Raji (cell line): ENCODE results near the gene MARCHF10.

Experiments used
- POLR2A ChIP-seq: IDR thresholded peaks from 2 replicates; pipeline ENCODE4 v1.6.1; 2011; ENCODE audit warnings: low read depth, low read length, control low read depth; ENCODE audit not compliant: insufficient read depth

MARCHF10 gene

DNA sequence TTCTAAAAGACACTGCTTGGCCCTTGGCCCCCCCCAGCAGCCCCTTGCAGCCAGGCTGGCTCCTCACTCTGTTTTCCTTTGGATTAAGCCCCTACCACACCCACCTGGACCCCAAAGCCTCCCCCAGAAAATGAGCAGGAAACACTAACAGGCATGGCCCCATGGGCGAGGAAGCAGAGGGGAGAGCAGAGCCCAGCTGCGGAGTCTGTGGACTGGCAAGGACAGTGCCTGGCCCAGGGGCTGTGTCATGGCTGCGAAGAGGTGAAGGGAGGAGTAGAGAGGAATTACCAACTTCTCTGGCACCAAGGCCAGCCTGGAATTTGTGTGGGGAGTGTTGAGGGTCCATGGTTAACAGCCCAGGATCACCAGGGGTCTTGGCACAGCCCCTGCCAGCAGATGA, 133.3 kb downstream of the MARCHF10 start:
- TF ChIP-seq POLR2A = no peak

DNA sequence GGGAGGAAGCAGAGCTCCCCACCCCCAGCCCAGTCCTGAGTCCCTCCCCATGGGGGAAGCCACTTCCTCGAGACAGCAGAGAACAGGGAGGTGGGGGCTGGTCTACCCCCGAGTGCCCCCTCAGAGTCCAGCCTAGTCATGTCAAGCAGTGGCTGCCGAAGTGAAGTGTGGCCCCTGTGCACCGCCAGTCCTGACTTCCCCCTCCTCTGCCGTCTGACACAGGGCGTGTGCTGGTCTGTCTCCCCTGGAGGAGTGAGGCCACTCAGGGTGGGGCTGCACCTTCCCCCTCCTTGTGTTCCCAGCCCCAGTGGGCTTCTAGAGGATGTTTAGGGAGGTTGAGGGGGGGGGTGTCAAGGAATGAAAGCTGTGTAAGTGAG, 133.8 kb downstream of the MARCHF10 start:
- no peak for TF ChIP-seq POLR2A

DNA sequence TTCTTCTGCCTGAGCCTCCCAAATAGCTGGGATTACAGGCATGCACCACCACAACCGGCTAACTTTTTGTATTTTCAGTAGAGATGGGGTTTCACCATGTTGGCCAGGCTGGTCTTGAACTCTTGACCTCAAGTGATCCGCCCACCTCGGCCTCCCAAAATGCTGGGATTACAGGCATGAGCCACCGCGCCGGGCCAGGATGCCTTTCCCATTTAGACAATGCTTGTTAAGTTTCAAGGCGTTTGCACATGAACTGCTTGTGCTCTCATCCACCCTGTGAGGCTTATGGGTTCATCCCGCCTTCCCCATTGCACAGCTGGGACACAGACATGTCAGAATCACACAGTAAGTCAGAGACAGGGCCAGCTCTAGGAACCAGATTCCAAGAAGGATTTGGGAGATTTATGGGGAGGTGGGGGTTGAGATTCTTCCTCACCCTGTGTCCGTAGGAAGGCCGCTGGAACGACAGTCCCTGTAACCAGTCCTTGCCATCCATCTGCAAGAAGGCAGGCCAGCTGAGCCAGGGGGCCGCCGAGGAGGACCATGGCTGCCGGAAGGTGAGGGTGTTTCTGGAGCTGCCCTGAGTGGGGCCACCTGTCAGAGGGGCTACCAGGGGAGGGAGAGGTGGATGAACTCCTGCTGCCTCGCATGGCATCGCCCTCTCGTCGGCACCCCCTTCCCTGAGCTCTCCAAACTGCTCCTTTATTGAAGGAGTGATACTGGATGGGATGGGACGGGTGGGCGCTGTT, 134.3 kb downstream of the MARCHF10 start:
- no peak for TF ChIP-seq POLR2A

DNA sequence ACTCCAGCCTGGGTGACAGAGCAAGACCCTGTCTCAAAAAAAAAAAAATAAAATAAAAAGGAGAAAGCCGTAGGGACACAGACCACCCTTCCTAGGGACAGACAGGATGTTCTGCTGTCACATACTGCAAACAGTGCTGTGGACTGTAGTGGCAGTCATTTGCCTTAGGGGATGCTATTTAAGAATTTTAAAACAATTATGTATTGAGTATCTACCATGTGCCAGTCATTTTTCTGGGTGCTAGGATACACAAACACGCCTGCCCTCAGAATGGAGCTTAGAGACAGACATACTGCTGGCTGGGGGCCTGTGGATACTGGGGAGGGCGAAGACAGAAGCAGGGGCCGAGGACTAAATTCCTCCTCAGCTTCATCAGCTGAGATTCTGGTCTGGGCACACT, 135.2 kb downstream of the MARCHF10 start:
- no peak for TF ChIP-seq POLR2A

DNA sequence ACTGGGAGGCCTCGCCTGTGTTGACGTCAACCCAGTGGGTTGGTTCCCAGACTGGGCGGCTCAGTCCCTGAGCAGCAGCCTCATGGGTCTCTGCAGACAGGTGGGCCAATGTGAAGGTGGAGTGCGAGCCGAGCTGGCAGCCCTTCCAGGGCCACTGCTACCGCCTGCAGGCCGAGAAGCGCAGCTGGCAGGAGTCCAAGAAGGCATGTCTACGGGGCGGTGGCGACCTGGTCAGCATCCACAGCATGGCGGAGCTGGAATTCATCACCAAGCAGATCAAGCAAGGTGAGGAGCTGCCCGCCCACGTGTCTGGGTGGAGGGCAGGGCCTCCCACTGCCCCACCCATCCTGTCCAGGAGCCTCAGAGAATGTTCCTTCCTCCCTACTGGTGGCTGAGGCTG, 136.6 kb downstream of the MARCHF10 start:
- TF ChIP-seq POLR2A = no peak

DNA sequence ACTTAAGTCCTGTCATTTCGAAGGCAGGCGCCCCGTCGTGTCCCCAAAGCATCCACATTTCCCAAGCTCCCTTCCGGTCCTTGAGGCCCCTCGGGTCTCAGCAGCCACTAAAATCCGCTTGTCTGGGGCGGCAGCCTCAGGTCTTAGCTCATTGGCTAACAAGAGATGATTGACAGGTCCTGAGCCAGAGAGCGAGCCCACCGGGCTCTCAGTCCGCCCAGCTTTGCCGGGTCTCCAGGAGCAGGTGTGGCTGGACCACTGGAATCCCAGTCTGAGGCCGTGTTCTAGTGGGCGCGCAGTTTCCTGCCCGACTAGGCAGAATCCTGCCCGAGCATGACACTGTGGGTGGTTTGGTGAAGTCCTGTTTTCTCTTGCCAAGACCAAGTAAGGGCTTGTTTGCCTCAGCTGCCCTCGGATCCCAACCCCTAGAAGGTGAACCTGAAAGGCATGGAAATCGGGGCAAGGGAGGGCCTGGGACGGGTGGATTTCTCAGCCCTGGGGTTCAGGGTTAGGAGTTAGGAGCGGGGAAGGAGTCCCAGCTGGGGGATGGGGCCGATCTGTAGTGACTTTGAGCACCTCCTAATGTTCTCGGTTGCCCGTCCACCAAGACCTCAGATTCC, 137.8 kb downstream of the MARCHF10 start:
- TF ChIP-seq POLR2A = no peak

DNA sequence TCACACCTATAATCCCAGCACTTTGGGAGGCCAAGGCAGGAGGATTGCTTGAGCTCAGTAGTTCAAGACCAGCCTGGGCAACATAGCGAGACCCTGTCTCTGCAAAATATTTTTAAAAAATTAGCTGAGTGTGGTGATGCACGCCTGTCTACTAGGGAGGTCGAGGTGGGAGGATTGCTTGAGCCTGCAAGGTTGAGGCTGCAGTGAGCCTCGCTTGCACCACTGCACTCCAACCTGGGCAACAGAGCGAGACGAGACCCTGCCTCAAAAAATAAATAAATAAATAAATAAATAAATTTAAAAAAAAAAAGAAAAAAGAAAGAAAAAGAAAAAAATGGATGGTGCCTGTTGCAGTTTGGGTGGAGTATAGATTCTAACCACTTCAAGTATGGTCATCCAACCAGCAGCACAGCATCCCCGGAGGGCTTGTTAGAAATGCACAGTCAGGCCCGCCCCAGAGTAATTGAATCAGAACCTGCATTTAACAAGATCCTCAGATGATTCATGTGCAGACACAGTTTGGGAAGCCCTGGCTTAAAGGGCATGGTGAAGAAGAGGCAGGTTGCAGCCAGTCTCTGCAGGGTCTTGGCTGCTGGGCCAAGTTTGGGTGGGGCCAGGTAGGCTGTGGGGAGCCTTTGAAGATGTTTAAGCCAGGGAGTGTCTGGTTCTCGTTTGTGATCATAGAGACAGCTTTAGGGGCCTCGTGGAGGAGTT, 139.9 kb downstream of the MARCHF10 start:
- no peak for TF ChIP-seq POLR2A

DNA sequence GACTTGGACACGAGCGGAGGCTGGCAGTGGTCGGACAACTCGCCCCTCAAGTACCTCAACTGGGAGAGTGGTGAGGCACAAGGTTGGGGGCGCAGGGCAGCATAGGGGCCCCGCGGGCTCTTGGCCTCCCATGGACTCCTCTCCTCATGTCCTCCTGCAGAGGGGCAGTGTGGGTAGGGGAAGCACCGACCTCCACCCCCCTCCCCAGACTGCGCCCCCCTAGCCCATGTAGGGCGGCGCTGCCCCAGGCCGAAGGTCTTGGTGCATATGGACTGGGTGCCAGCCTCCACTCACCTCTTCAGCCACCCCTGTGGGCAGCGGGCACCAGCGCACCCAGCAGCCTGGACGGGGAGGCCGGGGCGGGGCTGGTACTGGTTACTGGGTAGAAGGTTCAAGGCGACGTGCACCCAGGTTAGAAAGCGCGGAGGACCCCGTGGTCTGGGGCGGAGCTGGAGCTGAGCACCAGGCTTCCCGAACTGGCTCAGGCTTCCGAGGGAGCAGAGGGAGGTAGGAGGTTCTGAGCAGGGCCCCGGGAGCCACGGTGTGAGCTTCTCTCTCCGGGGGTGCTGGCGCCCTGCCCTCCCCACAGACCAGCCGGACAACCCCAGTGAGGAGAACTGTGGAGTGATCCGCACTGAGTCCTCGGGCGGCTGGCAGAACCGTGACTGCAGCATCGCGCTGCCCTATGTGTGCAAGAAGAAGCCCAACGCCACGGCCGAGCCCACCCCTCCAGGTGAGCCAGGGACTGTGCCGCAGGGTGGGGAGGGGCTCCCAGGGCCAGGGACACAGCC, 141.1 kb downstream of the MARCHF10 start:
- TF ChIP-seq POLR2A = no peak

DNA sequence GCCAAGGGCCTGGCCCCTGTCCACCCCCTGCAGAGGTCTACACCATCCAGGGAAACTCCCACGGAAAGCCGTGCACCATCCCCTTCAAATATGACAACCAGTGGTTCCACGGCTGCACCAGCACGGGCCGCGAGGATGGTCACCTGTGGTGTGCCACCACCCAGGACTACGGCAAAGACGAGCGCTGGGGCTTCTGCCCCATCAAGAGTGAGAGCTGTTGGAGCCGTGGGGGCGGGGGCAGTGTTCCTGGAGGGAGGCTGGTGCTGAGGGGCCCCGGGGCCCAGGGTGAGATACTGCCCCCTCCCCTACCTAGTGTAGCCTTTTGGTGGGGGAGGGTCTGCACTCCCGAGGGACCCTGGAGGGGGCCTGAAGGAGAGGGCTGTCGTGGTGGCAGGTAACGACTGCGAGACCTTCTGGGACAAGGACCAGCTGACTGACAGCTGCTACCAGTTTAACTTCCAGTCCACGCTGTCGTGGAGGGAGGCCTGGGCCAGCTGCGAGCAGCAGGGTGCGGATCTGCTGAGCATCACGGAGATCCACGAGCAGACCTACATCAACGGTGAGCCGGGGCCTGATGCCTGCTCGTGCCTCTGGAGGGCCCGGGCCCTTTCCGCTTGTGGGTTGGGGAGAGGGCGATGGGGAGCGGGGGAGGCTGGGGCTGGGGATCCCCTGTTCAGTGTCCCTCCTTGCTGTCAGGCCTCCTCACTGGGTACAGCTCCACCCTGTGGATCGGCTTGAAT, 141.9 kb downstream of the MARCHF10 start:
- no peak for TF ChIP-seq POLR2A

DNA sequence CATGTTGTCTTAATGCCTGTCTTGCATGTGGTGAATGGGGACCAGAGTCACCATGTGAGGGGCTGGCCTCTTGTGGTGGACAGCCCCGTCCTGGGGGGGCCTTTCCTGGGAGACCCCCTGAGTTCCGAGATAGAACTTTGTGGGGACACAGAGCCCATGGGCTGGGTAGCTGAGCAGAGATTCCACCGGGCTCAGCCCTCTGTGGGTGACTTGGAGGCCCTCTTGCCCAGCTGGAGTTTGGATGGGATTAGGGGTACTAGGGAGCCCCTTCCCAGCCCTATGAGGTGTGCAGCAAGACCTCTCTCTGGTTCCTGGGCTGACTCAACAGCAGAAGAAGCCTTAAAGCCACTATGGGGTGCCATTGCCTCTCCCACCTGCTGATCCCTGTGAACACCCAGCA, 142.5 kb downstream of the MARCHF10 start:
- no peak for TF ChIP-seq POLR2A

DNA sequence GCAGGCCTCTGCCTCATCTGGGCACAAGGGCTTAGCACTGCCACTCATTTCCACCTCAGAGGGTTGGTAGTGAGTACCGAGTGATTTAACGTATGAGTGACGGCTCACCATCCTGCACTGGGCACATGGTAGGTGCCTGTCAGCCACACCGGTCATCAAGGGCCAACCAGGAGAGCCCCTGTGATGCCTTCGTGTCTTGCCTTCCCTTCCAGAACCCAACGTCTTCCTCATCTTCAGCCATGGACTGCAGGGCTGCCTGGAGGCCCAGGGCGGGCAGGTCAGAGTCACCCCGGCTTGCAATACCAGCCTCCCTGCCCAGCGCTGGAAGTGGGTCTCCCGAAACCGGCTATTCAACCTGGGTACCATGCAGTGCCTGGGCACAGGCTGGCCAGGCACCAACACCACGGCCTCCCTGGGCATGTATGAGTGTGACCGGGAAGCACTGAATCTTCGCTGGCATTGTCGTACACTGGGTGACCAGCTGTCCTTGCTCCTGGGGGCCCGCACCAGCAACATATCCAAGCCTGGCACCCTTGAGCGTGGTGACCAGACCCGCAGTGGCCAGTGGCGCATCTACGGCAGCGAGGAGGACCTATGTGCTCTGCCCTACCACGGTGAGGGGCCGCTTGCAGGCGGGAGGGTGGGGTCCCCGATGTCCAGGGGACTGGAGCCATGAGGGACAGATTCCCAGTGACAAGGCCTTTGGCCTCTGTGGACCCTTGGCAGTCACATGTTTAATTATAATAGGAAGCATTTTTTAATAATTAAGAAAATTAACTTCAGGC, 143.6 kb downstream of the MARCHF10 start:
- TF ChIP-seq POLR2A = no peak

DNA sequence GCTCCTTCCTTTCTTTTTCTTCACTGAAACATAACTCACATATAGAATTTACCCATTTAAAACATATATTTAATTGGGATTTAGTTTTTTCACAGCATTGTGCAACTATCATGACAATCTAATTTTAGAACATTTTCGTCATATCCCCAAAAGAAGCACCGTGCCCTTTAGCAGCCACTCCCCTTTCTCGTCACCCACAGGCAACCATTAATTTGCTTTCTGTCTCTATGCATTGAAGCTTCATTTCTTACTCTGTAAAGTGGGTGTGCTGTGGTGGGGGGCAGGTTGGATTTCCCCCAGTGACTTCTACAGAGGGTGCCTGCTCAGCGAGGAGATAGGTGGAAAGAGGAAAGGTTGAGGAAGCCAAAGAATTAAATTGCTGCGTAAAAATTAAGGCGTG, 144.8 kb downstream of the MARCHF10 start:
- no peak for TF ChIP-seq POLR2A

DNA sequence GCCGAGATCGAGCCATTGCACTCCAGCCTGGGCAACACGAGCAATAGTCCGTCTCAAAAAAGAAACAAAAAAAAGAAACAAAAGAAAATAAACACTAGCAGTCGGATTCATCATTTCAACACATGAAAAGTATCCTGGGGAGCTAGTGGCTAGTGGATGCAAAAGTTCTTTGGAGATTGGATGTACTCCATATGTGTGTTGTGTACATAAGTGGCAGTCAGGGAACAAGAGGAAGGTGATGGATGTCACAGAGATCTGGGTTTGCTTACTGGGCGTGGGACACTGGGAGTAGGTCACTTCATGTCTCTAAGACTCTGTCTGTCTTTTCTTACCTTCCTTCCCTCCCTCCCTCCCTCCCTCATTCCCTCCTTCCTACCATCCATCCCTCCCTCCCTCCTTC, 145.3 kb downstream of the MARCHF10 start:
- no peak for TF ChIP-seq POLR2A

DNA sequence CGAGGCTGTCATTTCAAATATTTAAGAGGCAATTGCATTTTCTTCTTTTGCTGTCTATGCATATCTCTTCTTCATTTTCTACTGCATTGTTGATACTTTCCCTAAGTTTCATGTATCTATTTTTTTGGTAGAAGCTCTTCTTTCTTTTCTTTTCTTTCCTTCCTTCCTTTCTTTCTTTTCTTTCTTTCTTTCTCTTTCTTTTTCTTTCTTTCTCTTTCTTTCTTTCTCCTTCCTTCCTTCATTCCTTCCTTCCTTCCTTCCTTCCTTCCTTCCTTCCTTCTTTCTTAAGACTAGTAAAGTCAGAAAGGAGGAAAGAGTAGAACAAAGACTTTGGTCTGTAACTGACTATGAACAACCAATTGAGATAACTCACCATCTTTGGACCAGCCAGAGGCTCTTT, 146.8 kb downstream of the MARCHF10 start:
- no peak for TF ChIP-seq POLR2A
